Right renal pelvis (tissue), 4 donors: ENCODE measurements around the gene SLC25A13. TPM values are rescaled to one million over a fixed set of nuclear protein-coding genes. Genes with fewer than 3 reads are reported as not detected.
"Not testable (repeated sequence)": the region's sequence is repeated elsewhere in the genome, so short reads cannot be mapped to it uniquely, and the experiment has no call there.

Source experiments
- DNase-seq, 4 donors: peaks; one replicate each; pipeline ENCODE4 v3.0.0-alpha.2; 2013; ENCODE audit warnings: low read depth in 4 of 4, low spot score in 3 of 4, missing footprints in 1 of 4
- polyA plus RNA-seq, 4 donors: library from polyadenylated mRNA; unstranded; fragments of 120-200 nt; gene quantifications; one replicate each; pipeline ENCODE4 v1.2.1, GENCODE V29; 2013; ENCODE audit not compliant: insufficient read length in 4 of 4

The SLC25A13 gene
- polyA plus RNA-seq, 4 donors, result 40.8 to 44.6 (median 41.3) TPM

DNA sequence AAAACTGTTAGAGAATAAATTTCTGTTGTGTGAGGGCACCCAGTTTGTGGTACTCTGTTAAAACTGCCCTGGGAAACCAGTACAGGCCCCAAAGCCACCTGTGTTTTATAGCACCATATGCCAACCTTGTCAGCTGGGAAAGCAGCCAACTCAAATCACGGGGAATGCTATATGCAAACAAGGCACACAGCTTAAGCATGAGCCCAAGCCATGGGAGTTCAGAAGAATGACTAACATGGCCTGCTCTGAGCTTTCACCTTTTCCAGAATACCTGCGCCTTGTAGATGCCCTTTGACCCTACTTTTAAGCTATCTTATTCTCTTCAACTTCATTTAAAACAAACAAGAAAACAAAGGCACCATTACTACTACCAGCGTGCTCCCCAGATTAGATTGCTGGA, 5.5 kb upstream of the SLC25A13 start:
- no peak for DNase-seq

GRCh38 chr7:96326752-96327151, 4.9 kb upstream of the SLC25A13 start:
- not testable (repeated sequence) for DNase-seq

DNA sequence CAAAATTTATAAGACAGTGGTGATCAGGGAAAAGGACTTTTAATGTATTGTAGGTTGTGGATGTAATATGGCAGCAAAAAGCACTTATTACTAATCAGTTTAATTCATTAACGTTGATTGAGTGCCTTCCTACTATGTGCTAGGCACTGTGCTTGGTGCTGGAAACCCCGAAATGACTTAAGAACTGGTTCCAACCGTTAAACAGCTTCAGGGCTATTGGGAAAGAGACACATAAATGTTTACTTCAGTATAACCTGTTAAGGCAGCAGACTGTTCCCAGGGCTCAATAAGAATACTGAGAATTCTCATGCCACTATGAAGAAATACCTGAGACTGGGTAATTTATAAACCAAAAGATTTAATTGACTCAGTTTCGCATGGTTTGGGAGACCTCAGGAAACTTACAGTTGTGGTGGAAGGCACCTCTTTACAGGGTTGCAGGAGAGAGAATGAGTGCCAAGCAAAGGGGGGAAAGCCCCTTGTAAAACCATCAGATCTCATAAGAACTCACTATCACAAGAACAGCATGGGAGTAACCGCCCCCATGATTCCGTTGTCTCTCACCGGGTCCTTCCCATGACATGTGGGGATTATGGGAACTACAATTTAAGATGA, 1.1 kb upstream of the SLC25A13 start:
- no peak for DNase-seq

DNA sequence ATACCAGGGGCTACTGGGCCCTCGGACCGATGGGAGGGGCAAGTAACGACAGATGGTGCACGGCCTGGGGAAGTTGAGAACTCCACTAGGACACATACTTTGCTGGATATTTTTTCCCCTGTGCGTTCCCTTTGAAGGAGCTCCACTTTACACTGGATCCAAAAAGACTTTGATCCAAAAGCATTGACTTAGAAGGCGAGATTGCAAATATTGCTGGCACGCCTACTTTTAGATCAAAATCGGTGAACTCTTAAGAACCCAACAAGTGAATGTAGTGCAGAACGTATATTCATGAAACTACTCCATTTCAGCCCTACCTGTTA, 436 bp upstream of the SLC25A13 start:
- DNase-seq, result no peak

DNA sequence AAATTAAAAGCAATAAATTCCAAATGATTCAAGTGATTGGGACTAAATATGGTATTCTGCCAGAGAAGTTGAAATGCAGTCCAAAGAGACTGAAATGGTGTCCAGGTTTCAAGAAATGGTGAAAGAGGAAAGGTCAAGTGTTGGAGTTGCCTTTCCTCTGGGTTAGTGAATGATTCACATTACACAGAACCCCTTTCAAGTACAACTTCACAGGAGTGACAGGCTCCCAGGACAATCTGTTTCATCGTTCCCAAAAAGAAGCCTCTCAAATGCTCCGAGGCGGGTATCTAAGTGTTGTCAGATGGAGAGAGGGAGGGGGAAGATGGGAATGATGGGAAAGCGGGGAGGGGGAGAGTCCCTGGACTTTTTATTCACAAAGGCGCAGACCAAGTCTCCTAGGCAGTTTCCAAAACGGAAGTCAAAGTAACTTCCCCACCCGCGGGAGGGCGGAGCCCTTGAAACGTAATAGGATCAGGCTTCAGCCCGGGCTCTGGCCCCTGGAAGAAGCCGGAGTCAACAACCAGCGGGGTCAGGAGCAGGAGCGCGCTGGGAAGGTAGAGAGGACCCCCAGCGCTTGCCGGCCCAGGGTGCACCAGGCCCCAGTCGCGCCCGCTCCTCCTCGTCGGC, 754 bp downstream of the SLC25A13 start:
- DNase-seq, result peak; percentile 77 to 89 (median 82)

DNA sequence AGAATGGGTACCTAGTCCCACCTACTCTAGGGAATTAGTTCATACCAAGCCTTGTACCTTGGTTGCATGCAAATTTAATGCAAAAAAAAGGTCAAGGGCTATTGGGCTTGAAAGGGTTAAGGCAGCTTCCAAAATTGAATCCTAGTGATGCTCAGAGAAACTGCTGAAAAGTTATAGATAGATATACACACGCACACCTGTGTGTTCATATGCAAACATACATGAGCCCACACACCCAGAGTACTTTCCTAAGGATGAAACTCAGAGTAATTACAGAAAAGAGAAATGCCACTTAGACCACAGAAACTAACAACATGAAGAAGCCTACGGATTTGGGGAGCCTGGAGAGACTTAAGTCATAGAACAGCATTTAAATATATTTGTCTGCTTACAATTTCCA, 1.5 kb downstream of the SLC25A13 start:
- no peak for DNase-seq

DNA sequence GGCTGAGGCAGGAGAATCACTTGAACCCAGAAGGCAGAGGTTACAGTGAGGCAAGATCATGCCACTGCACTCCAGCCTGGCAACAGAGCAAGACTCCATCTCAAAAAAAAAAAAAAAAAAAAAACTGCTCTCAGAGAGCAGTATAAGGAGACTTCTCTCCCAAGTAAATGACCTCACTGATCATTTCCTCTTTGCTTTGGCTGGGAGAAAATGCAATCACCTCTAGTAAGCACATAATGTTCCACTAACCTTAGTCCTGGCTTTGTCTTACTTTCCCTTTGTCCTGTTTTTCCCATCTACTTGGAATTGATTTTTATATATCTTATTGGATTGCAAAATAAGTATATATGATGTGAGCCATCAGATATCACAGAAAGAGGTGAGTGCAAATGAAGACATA, 2.5 kb downstream of the SLC25A13 start:
- no peak for DNase-seq

DNA sequence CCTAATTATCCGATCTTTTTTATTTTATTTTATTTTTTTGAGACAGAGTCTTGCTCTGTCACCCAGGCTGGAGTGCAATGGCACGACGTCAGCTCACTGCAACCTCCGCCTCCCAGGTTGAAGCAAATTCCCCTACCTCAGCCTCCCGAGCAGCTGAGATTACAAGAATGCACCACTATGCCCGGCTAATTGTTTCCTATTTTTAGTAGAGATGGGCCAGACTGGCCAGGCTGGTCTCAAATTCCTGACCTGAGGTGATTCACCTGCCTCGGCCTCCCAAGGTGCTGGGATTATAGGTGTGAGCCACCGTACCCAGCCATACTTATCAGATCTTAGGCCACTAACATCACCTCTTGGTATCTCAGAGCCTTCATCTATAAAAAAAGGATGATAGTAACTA, 4.9 kb downstream of the SLC25A13 start:
- DNase-seq, result no peak

GRCh38 chr7:96315125-96315512, 6.8 kb downstream of the SLC25A13 start:
- no peak for DNase-seq

- DNase-seq, result no peak
These were observed 7.3 kb downstream of the SLC25A13 start for GRCh38 chr7:96314402-96315124.

GRCh38 chr7:96313940-96314339, 8.0 kb downstream of the SLC25A13 start:
- no peak for DNase-seq

GRCh38 chr7:96312502-96312901, 9.4 kb downstream of the SLC25A13 start:
- DNase-seq, result no peak

GRCh38 chr7:96311967-96312366, 9.9 kb downstream of the SLC25A13 start:
- no peak for DNase-seq

GRCh38 chr7:96310110-96310509, 11.8 kb downstream of the SLC25A13 start:
- DNase-seq, result no peak

GRCh38 chr7:96308950-96309263, 13.0 kb downstream of the SLC25A13 start:
- no peak for DNase-seq

DNA sequence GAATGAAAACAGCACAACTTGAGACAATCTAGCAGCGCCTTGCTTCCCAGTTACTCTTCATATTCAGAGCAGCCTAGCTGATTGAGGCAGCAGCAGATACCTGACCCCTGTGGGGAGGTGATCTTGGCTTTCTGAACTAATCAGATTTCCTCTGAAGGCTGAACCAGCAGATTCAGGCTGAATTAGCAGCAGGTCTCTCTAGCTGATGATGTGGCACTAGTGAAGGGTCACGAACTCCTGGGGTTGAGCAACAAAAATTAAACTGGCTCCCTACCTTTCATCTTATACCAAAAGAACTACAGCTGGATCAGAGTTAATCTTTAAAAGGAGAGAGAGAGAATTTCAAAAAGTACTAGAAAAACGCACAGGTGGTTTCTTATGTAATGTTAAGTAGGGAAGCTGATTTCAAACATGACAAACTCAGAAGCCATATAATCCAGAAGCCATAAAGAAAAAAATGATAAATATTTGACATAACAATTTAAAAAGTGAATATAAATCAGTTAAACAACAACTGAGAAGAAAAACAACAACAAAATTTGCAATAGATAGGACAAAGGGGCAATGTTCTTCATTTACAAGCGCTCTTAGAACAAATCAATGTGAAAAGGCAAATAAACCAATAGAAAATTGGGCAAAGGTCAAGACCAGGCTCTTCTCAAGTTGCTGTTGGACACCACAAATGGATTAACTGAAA, 13.5 kb downstream of the SLC25A13 start:
- DNase-seq, result no peak

DNA sequence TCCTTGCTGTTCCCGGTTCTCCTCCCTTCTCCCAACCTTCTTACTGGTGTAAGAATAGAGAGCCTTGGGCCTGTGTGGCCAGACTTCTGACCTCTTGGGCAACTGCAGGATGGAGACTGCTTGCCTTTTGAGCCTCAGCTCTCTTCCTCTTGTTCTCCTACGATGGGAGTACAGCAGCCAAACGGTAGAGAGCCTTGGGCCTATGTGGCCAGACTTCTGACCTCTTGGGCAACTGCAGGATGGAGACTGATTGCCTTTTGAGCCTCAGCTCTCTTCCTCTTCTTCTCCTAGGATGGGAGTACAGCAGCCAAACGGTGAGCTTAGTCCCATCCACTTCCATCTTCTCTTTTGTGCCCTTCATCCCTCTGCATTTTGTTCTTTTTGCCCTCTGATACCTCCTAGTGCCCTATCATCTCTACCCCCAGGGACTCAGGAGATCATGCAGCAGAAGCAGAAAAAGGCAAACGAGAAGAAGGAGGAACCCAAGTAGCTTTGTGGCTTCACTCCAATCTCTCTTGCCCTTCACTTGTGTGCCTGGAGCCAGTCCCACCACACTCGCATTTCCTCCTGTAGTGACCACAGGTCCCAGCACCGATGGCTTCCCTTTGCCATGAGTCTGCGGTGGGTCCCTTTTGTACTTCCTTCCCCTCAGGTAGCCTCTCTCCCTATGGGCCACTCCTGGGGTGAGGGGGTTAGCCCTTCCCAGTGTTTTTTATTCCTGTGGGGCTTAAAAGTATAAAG, 15.3 kb downstream of the SLC25A13 start:
- no peak for DNase-seq

DNA sequence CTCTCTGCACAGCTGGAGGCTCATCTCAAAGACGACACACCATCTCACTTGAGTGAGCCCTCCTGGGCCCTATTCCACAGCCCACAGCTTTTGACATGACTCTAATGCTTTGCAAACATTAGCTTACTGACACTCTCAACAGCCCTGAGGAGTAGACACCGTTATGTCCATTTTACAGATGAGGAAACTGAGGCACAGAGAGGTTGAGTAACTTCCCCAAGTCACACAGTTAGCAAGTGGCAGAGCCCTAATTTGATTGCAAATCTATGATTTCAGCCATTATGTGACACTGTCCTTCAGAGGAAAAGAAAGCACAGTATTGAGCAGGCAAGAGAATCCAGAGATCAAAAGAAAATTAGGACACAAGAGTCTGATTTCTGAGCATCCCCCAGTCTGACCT, 16.0 kb downstream of the SLC25A13 start:
- no peak for DNase-seq

GRCh38 chr7:96304573-96304972, 17.3 kb downstream of the SLC25A13 start:
- DNase-seq, result no peak

DNA sequence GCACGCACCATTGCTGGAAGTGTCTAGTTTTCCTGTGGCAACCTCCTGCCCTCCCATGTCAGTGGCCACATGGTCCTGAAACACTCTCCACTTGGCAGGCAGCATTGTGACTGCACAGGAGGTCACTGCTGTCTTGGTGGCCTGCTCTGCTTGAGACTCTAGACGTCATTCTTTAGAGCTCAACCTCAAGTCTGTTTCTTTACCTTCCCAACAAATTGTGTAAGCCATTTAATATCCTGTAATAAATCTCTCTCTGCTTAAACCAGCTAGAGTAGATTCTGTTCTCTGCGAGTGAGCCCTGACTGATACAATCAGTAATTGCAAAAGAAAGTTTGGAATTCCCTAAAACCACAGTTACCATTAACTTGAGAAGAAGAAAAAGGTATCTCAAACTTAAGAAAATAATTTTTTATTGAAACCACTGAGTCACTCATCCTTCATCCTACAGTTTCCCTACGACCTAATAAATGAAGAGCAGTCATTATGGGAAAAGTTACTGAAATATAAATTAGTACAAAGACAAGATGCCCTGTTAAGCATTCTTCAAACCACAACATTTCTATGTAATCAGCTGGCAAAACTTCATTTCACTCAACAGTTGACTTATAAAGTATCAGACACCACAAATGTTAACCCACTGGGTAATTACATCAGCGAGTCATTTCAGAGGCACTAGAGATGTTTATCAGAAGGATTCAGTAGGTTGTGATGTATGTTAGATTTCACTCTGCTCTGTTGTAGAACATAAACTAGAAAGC, 18.0 kb downstream of the SLC25A13 start:
- no peak for DNase-seq
